ENCODE measurements around the gene NPY.

Gene NPY

DNA sequence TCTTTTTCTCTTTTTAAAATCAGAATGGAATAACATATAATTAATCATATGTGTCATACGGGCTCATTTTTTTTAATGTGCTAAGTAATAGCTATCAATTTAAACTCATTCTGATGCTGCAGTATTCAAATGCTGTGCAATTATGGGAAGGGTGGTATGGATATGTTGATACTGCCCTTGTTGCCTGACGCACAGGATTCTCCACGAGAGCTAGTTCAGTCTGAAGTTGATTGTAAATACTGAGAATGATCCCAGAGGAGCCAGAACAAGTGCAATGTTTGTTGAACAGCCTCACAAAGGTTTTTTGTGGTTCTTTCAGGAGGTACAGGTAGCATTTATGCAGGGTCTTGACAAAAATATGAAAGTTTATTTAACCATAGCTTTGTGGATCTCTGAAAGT, 13.4 kb downstream of the NPY start:
- H3K4me3 Mint-ChIP-seq, result no peak overlapping the region
- H3K36me3 Mint-ChIP-seq (ENCODE audit: low read depth), result no peaks in the 10 kb centered on the region
- peaks cover 11% of the 10 kb centered on the region for H3K9me3 Mint-ChIP-seq
- no peak for DNase-seq
- no peak for ATAC-seq
- no peak overlapping the region for H3K27ac Mint-ChIP-seq
- H3K27me3 Mint-ChIP-seq, result peaks cover 11% of the 10 kb centered on the region
- H3K4me1 Mint-ChIP-seq, result no peaks in the 10 kb centered on the region

DNA sequence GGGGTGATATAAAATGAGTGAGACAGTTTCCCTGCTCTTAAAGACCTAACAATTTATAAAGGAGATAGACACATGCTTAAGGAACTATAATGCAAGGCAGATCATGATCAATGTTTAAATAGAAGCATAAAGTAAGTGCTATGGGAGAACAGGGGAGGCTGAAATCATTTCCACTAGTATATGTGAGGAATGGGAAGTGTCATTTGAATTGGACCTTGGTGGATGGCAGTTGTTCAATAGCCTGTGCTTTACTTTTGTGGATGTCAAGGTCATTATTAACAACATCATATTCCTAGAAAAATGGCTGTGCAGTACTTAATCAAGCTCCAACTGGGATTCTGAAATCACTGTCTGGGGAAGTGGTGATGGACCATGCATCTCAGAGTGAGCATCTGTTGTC, 14.7 kb downstream of the NPY start:
- no peak for ATAC-seq
- H3K4me1 Mint-ChIP-seq, result no peaks in the 10 kb centered on the region
- H3K27ac Mint-ChIP-seq, result no peak overlapping the region
- no peaks in the 10 kb centered on the region for H3K36me3 Mint-ChIP-seq (ENCODE audit: low read depth)
- DNase-seq, result no peak
- peaks cover 11% of the 10 kb centered on the region for H3K27me3 Mint-ChIP-seq
- H3K4me3 Mint-ChIP-seq, result no peak overlapping the region
- peaks cover 11% of the 10 kb centered on the region for H3K9me3 Mint-ChIP-seq

DNA sequence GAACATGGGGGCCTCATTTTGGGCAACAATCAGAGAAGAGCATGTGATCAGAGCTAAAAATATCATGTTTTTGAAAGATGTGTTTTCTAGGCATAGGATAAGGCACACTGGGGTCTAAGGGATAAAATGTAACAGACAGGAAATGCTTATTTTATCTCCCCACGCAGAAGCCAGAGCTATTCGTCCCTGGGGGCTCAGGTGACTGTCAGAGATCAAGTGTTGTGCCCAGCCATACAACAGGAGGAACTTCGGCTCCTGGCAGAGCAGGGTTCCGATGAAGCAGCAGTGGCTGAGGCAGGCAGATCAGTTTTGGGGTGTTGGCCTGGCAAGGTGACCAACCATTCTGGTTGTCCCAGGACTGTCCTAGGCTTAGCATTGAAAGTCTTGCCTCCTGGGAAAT, 15.2 kb downstream of the NPY start:
- H3K27ac Mint-ChIP-seq, result no peak overlapping the region
- ATAC-seq (no peak), DNase-seq (no peak)

DNA sequence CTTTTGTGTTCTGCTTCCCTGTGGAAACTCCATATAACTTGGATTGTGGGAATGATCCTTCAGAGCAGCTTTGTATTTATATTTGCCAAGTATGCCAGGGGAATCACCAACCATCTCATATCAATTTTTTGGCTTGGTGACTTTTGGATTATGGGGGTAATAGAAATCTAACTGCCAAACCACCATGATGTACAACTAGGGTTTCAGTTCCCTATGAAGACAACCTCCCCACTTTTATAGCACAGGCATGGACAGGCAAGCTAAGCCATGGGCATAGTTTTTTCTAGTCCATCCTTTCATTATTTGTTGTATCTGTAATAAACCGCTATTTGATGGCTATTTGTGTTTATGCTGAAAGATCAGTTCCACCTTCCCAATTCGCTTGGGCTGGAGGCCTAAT, 17.7 kb downstream of the NPY start:
- Mint-ChIP-seq H3K4me3 (no peak overlapping the region), H3K27ac (no peak overlapping the region), H3K36me3 (ENCODE audit: low read depth) (no peaks in the 10 kb centered on the region), H3K4me1 (no peaks in the 10 kb centered on the region), H3K9me3 (peaks cover 11% of the 10 kb centered on the region), H3K27me3 (peaks cover 22% of the 10 kb centered on the region)
- DNase-seq (no peak), ATAC-seq (no peak)

More for the DNA sequence above, 15.2 kb downstream of the NPY start:
- no peaks in the 10 kb centered on the region for H3K36me3 Mint-ChIP-seq (ENCODE audit: low read depth)
- peaks cover 14% of the 10 kb centered on the region for H3K27me3 Mint-ChIP-seq
- peaks cover 11% of the 10 kb centered on the region for H3K9me3 Mint-ChIP-seq
- no peak overlapping the region for H3K4me3 Mint-ChIP-seq
- H3K4me1 Mint-ChIP-seq, result no peaks in the 10 kb centered on the region

DNA sequence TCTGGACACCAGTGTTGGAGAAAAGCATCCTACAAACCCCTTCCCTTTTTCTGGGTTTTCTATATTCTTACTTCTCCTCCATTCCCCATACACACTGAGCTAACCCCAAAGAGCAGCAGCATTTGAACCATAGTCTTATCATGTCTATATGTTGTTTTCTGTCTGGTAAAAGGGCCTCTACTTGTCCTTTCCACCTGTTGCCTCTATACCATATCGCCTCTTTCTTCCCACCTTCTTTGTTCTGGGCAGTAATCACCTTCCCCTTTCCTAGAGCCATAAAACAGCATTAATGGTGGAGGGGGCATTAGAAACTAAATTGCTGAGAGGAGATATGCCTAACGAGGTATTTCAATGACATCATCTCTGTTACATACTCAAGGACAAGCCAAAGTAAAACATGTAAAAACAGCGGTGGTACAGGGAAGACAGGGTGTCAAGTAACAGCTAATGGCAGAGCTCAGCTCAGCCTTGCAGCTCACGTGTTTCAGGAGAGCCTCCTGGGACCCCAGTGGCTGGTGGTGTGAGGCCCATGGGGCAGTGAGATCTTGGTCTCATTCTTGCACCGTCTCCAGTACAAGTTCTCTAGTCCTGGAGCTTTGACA, 20.6 kb downstream of the NPY start:
- Mint-ChIP-seq H3K4me1 (no peaks in the 10 kb centered on the region), H3K27me3 (peaks cover 23% of the 10 kb centered on the region), H3K9me3 (peaks cover 11% of the 10 kb centered on the region), H3K27ac (no peak overlapping the region), H3K36me3 (ENCODE audit: low read depth) (no peaks in the 10 kb centered on the region), H3K4me3 (no peak overlapping the region)
- no peak for ATAC-seq
- no peak for DNase-seq

DNA sequence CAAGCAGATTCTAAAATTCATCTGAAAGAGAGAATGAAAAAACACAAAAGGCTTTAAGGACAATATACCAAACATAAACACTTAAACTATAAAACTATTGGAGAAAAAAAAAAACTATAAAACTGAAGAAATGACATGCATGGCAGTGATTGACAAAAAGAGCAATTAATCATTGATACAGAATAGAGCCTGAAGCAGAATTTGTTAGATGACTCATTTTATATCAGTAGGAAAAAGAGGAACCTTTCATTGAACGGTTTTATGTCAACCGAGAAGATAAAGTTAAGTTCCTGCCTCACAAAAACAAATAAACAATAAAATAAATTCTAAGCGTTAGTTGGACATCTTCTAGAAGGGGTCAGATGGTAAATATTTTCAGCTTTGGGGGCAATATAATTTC, 23.3 kb downstream of the NPY start:
- Mint-ChIP-seq H3K4me3 (no peak overlapping the region), H3K27ac (no peak overlapping the region), H3K9me3 (no peaks in the 10 kb centered on the region), H3K27me3 (peaks cover 15% of the 10 kb centered on the region), H3K4me1 (no peaks in the 10 kb centered on the region), H3K36me3 (ENCODE audit: low read depth) (no peaks in the 10 kb centered on the region)
- no peak for DNase-seq
- ATAC-seq, result no peak

DNA sequence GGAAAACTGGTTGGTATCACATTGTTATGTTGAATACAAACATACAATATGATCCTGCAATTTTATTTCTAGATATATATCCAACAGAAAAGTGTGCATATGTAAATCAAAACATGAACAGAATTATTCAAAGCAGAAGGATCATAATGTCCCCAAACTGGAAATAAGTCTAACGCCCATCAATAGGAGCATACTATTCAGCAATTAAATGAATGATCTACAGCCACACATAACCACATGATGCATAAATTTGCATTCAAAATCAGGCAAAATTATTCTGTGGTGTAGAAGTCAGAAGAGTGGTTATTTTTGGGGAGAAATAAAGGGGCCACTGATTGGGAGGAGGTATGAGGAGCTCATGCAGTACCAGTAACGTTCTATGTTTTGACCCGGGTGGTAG, 28.6 kb downstream of the NPY start:
- Mint-ChIP-seq H3K4me1 (no peaks in the 10 kb centered on the region), H3K4me3 (no peak overlapping the region), H3K36me3 (ENCODE audit: low read depth) (no peaks in the 10 kb centered on the region), H3K27me3 (peaks cover 4% of the 10 kb centered on the region), H3K9me3 (no peaks in the 10 kb centered on the region), H3K27ac (no peak overlapping the region)
- DNase-seq (no peak), ATAC-seq (no peak)

DNA sequence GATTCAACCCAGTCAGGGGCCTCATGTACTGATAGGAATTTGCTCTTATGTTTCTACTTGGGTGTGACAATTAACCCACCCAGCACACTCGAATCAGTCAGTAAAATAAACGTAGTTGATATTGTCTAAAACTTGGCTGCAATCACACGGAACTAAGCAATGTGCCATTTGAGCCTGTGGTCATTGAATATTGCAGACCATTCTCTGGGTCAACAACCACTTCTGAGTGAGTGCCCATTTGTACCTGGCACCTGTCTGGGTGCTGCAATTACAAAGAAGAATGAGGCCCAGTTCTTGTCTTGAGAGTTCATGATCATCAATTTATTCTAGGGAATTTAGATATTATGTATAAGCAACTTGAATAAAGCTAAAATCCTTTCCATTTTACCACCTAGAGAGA, 29.8 kb downstream of the NPY start:
- ATAC-seq, result no peak
- H3K9me3 Mint-ChIP-seq, result no peaks in the 10 kb centered on the region
- no peaks in the 10 kb centered on the region for H3K4me1 Mint-ChIP-seq
- H3K27ac Mint-ChIP-seq, result no peak overlapping the region
- no peaks in the 10 kb centered on the region for H3K36me3 Mint-ChIP-seq (ENCODE audit: low read depth)
- no peak overlapping the region for H3K4me3 Mint-ChIP-seq
- no peak for DNase-seq
- H3K27me3 Mint-ChIP-seq, result peaks cover 4% of the 10 kb centered on the region

DNA sequence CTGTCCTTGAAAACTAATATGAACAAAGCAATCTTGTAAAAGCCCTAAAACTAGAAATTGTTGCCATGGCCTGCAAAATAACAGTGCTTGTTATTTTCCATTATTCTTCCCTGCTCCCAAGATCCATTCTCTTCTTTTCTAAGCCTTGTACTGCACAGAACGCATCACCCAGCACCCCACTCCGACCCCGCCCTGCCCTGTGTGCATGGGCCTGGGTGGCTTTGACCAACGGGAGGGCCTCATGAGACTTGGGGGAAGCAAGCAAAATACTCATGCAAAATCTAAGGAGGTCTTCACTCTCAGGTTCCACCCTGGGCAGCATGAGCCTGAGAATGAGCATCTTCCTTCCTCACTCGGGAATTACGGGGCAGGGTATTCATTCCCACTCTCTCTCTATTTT, 32.4 kb downstream of the NPY start:
- Mint-ChIP-seq H3K9me3 (no peaks in the 10 kb centered on the region), H3K27ac (no peak overlapping the region), H3K27me3 (peaks cover 4% of the 10 kb centered on the region), H3K36me3 (ENCODE audit: low read depth) (no peaks in the 10 kb centered on the region), H3K4me1 (no peaks in the 10 kb centered on the region), H3K4me3 (no peak overlapping the region)
- ATAC-seq, result no peak
- no peak for DNase-seq

DNA sequence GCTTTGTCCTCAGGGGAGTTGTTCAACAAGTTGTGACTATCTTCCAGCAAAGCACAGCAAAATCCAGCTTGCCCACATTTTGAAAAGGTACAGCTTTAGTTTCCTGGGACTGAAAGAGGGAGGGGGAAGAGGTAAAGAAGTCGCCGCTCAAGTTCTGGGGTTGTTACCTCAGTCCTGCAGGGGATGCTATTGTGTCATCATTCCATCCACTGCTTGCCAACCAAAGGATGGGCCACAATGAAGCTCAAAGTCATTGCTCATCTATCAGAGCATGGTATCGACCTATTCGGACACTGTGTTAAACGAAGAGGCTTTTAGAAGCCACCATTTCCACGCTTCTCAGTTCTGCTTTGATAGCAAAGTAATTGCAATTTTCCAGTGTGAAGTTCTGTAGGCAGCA, 34.3 kb downstream of the NPY start:
- peaks cover 10% of the 10 kb centered on the region for H3K27me3 Mint-ChIP-seq
- DNase-seq, result no peak
- H3K36me3 Mint-ChIP-seq (ENCODE audit: low read depth), result no peaks in the 10 kb centered on the region
- no peak for ATAC-seq
- H3K4me3 Mint-ChIP-seq, result no peak overlapping the region
- no peaks in the 10 kb centered on the region for H3K4me1 Mint-ChIP-seq
- no peaks in the 10 kb centered on the region for H3K9me3 Mint-ChIP-seq
- H3K27ac Mint-ChIP-seq, result no peak overlapping the region

DNA sequence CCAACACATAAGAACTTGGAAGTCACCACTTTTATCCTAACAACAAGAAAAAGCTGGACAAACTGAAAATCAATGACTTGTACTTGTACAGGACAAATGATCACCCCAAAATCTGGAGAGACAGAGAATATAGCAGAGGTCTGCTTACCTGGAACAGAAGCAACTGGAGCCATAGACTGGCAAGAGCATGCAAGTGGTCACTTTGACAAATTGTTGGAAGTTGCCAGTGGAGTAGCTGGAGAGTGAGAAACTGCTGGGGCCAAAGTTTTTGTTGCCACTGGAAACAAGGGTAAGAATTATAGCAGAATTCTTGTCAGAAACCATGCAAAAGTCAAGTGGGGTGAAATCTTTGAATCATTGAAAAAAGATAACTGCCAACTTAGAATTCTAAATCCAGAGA, 35.2 kb downstream of the NPY start:
- Mint-ChIP-seq H3K4me3 (no peak overlapping the region), H3K36me3 (ENCODE audit: low read depth) (no peaks in the 10 kb centered on the region), H3K27ac (no peak overlapping the region), H3K9me3 (no peaks in the 10 kb centered on the region), H3K27me3 (peaks cover 10% of the 10 kb centered on the region), H3K4me1 (no peaks in the 10 kb centered on the region)
- ATAC-seq (no peak), DNase-seq (no peak)

DNA sequence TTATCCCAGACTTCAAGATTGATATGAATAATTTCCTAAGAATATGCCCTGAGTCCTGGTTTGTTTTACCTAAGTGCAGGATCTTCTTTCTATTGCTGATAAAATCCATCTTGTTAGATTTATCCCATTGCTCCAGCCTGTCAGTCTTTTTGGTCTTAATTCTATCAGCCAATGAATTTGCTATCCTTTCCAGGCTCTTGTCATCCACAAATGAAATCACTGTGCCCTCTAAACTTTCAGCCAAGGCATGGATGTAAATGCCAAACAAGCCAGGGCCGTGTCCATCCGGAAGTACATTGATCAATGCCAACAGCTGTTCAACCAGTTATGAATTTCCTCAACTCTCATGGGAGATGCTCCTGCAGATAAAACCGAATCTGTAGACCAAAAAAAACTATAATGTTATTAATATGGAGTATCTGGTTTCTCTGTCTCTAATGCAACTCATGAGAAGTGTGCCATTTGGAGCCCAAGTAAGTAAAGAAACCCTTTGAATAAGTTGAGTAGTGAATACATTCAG, 40.0 kb downstream of the NPY start:
- no peaks in the 10 kb centered on the region for H3K4me1 Mint-ChIP-seq
- H3K27me3 Mint-ChIP-seq, result peaks cover 9% of the 10 kb centered on the region
- ATAC-seq, result no peak

DNA sequence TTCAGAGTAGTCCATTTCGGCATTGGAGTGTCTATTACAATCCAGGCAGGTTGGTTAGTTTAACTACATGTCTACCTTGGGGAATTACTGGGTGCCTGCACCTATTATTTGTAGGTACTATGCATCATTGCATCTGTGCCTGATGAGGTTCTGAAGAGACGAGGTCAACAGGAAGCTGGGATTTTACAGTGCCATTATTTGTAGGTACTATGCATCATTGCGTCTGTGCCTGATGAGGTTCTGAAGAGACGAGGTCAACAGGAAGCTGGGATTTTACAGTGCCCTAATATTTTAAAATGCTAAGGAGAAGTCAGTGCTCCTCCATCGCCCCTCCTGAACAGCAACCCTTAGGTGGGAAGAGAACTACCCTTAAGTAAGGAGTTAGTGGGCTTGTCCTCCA, 41.7 kb downstream of the NPY start:
- DNase-seq (no peak), ATAC-seq (no peak)
- no peak overlapping the region for H3K27ac Mint-ChIP-seq
- H3K36me3 Mint-ChIP-seq (ENCODE audit: low read depth), result no peaks in the 10 kb centered on the region
- peaks cover 9% of the 10 kb centered on the region for H3K27me3 Mint-ChIP-seq
- H3K9me3 Mint-ChIP-seq, result no peaks in the 10 kb centered on the region
- H3K4me1 Mint-ChIP-seq, result no peaks in the 10 kb centered on the region
- H3K4me3 Mint-ChIP-seq, result no peak overlapping the region

More for the DNA sequence above, 40.0 kb downstream of the NPY start:
- Mint-ChIP-seq H3K36me3 (ENCODE audit: low read depth) (no peaks in the 10 kb centered on the region), H3K27ac (no peak overlapping the region), H3K9me3 (no peaks in the 10 kb centered on the region), H3K4me3 (no peak overlapping the region)
- no peak for DNase-seq

DNA sequence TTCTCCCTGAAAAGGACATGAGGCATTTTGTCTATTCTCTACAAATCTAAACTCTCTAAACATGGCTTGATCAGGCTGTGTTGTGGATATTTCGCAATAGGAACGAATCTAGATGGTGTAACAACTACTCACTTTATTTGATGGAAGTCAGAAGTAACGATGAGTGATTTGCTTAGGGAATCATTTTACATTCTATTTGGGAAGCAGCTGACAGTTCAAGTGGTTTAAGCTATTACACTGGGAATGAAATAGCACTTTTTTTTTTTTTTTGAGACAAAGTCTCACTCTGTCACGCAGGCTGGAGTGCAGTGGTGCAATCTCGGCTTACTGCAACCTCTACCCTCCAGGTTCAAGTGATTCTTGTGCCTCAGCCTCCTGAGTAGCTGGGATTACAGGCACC, 44.1 kb downstream of the NPY start:
- Mint-ChIP-seq H3K36me3 (ENCODE audit: low read depth) (no peaks in the 10 kb centered on the region), H3K27ac (no peak overlapping the region), H3K27me3 (peaks cover 7% of the 10 kb centered on the region), H3K4me3 (no peak overlapping the region), H3K9me3 (peaks cover 7% of the 10 kb centered on the region), H3K4me1 (no peaks in the 10 kb centered on the region)
- DNase-seq (no peak), ATAC-seq (no peak)

DNA sequence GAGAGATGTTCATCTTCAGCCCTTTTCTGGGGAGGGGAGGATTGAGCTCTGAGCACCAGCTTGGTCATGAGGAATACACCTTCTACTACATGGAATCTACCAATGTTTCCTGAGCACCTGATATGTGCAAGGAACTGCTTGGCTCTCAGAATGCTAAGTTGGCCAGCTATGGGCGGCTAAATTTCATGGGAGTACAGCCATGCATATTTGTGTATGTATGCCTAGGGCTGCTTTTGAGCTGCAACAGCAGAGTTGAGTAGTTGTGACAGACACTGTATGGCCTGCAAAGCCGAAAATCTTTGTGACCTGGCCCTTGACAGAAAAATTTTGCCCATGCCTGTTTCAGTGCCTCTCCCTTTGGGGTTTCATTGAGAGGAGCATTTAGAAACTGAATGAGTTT, 44.9 kb downstream of the NPY start:
- no peaks in the 10 kb centered on the region for H3K36me3 Mint-ChIP-seq (ENCODE audit: low read depth)
- no peak for ATAC-seq
- H3K9me3 Mint-ChIP-seq, result peaks cover 7% of the 10 kb centered on the region

DNA sequence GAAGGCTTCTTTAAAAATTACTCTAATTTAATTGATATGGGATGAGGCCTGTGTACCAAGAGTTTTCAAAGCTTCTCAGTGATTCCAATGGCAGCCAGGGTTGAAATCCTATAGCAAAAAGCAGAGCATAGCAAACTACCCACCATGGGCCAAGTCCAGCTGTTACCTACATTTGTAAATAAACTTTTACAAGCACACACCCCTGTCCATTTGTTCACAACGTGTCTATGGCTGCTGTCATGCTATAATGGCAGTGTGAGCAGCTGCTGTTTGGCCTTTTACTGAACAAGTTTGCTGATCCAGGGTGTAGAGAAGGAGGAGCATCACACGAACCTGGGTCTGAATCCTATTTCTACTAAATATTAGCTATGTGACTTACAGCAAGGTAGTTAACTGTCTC, 50.0 kb downstream of the NPY start:
- DNase-seq, result no peak
- no peak for ATAC-seq
- no peaks in the 10 kb centered on the region for H3K36me3 Mint-ChIP-seq (ENCODE audit: low read depth)
- H3K9me3 Mint-ChIP-seq, result peaks cover 7% of the 10 kb centered on the region
- no peaks in the 10 kb centered on the region for H3K4me1 Mint-ChIP-seq
- no peak overlapping the region for H3K4me3 Mint-ChIP-seq
- H3K27ac Mint-ChIP-seq, result no peak overlapping the region
- H3K27me3 Mint-ChIP-seq, result peaks cover 11% of the 10 kb centered on the region

More for the DNA sequence above, 44.9 kb downstream of the NPY start:
- Mint-ChIP-seq H3K4me3 (no peak overlapping the region), H3K4me1 (no peaks in the 10 kb centered on the region), H3K27ac (no peak overlapping the region), H3K27me3 (peaks cover 7% of the 10 kb centered on the region)
- DNase-seq, result no peak
